ENCODE results near the gene PSRC1. TPM values are rescaled to one million over a fixed set of nuclear protein-coding genes. Genes with fewer than 3 reads are reported as not detected.

PSRC1 gene
- total RNA-seq, 4 donors from 2014 or later = 1.9 to 18.0 (median 4.4) TPM

DNA sequence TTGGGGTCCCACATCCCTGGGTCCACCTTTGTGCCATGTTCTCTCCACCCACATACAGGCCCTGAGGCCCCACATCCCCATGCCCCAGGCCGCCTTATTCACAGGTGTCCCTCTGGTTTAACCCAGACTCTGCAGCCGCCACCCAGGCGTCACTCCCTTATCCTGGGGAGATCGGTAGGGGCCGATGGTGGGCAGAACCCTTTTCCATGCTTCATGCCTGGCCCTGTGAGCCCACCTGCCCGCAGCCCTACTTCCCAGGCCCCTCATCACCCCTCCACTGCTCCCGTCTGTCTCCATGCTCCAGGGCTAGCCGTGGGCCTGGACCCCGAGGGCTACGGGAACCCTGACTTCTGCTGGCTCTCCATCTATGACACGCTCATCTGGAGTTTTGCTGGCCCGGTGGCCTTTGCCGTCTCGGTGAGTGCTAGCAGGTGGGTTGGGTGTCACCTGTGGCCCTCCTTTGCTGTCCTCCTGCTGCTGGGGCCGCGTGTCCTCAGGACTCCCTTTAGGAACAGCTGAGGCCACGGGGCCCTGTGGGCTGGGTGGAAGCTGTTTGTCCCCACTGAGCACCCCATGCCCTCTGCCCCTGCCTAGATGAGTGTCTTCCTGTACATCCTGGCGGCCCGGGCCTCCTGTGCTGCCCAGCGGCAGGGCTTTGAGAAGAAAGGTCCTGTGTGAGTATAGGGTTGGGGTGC, 12.2 kb downstream of the PSRC1 start:
- no peak for DNase-seq
- TF ChIP-seq CTCF (IDR thresholded peaks at IDR 0.05) (no peak), POLR2A (IDR thresholded peaks at IDR 0.05) (no peak), POLR2AphosphoS5 (IDR thresholded peaks at IDR 0.05) (no peak), EP300 (IDR thresholded peaks at IDR 0.05; ENCODE audit: low read depth) (no peak)
- no peak overlapping the region for H3K27ac ChIP-seq
- no peaks in the 10 kb centered on the region for H3K27me3 ChIP-seq
- intact Hi-C loops (cut with DNase I; ENCODE audit: low total_unique reads) (no loop called here), in situ Hi-C loops (cut with MboI; ENCODE audit: low pct_ligation_motif_present in 1 of 4, low pct_unique_long_range_greater_than_20kb in 1 of 4, low sequenced_read_pairs in 3 of 4) (no loop called here)
- H3K9me3 ChIP-seq = no peaks in the 10 kb centered on the region
- no peak overlapping the region for H3K4me3 ChIP-seq
- H3K36me3 ChIP-seq = no peaks in the 10 kb centered on the region
- peaks cover 5 to 15% (median 11%) of the 10 kb centered on the region in 4 donors for H3K4me1 ChIP-seq
- 97% methylated on average over 18 of the region's 20 CpGs; no CpG with 5 or more reads in 1 of the 2 donors for WGBS, 2 donors (ENCODE audit: low coverage in 1 of 2)

- no peak for DNase-seq
- WGBS, 2 donors (ENCODE audit: low coverage in 1 of 2) = 80 to 89% methylated on average over 3 to 17 of the region's 17 CpGs
- no peak overlapping the region for H3K27ac ChIP-seq
- H3K27me3 ChIP-seq = no peaks in the 10 kb centered on the region
- peaks cover 3 to 11% (median 9%) of the 10 kb centered on the region in 4 donors for H3K4me1 ChIP-seq
- H3K9me3 ChIP-seq = no peaks in the 10 kb centered on the region
- TF ChIP-seq CTCF (IDR thresholded peaks at IDR 0.05) (no peak), EP300 (IDR thresholded peaks at IDR 0.05; ENCODE audit: low read depth) (no peak), POLR2AphosphoS5 (IDR thresholded peaks at IDR 0.05) (no peak), POLR2A (IDR thresholded peaks at IDR 0.05) (no peak)
- no peak overlapping the region for H3K4me3 ChIP-seq
- no peaks in the 10 kb centered on the region for H3K36me3 ChIP-seq
- in situ Hi-C loops (cut with MboI; ENCODE audit: low pct_ligation_motif_present in 1 of 4, low pct_unique_long_range_greater_than_20kb in 1 of 4, low sequenced_read_pairs in 3 of 4) = loop anchor here in 2 of 4 donors (5.0 to 10.0 kb wide), 2 partner anchors 262 to 265 kb away; partner anchors contain the start of gene GPR61 (in 1 of the 2)
- intact Hi-C loops (cut with DNase I; ENCODE audit: low total_unique reads) = loop anchor here (5.0 kb wide), 1 partner anchor 132 kb away; no protein-coding TSS in a partner anchor
Measured at GRCh38 chr1:109269981-109270622, 12.8 kb downstream of the PSRC1 start.

DNA sequence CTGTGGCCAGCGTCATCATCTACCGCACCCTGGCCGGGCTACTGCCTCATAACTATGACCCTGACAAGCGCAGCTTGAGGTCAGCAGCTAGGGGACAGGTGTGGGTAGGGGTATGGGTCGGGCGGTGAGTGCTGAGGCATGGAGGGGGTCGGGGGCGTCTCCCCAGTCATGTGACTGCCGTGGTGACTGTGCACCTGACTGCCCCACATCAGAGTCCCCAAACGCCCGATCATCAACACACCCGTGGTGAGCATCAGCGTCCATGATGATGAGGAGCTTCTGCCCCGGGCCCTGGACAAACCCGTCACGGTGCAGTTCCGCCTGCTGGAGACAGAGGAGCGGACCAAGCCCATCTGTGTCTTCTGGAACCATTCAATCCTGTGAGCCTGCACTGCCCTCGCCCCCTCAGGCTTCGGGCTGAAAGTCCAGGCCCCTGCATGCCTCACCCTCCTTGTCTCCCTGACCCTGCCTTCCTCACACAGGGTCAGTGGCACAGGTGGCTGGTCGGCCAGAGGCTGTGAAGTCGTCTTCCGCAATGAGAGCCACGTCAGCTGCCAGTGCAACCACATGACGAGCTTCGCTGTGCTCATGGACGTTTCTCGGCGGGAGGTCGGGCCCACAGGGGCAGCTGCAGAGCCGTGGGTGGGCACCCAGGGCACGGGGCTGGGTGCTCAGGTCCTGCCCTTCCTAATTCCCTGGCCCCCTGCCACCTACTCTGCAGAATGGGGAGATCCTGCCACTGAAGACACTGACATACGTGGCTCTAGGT, 13.5 kb downstream of the PSRC1 start:
- Histone ChIP-seq H3K9me3 (no peaks in the 10 kb centered on the region), H3K27me3 (no peaks in the 10 kb centered on the region), H3K36me3 (no peaks in the 10 kb centered on the region), H3K4me3 (no peak overlapping the region), H3K4me1 (peaks cover 0 to 4% (median 2%) of the 10 kb centered on the region in 4 donors), H3K27ac (no peak overlapping the region)
- WGBS, 2 donors (ENCODE audit: low coverage in 1 of 2) = 92% methylated on average over 19 of the region's 33 CpGs; no CpG with 5 or more reads in 1 of the 2 donors
- DNase-seq = no peak
- in situ Hi-C loops (cut with MboI; ENCODE audit: low pct_ligation_motif_present in 1 of 4, low pct_unique_long_range_greater_than_20kb in 1 of 4, low sequenced_read_pairs in 3 of 4) (loop anchor here in 2 of 4 donors (5.0 to 10.0 kb wide), 2 partner anchors 263 to 265 kb away; partner anchors contain the start of gene GPR61 (in 1 of the 2)), intact Hi-C loops (cut with DNase I; ENCODE audit: low total_unique reads) (loop anchor here (5.0 kb wide), 1 partner anchor 133 kb away; no protein-coding TSS in a partner anchor)
- TF ChIP-seq CTCF (IDR thresholded peaks at IDR 0.05) = no peak
- no peak for TF ChIP-seq EP300 (IDR thresholded peaks at IDR 0.05; ENCODE audit: low read depth)
- TF ChIP-seq POLR2AphosphoS5 (IDR thresholded peaks at IDR 0.05) = no peak
- no peak for TF ChIP-seq POLR2A (IDR thresholded peaks at IDR 0.05)

Measured in transverse colon (tissue), 4 donors.